HG03354 (cell line): Measurements from ENCODE around the gene ARV1.

Experiments
- ATAC-seq: cut with Tn5 transposase; IDR thresholded peaks from one replicate; pipeline ENCODE4 v1.9.1; 2021; ENCODE audit warnings: mild to moderate bottlenecking; ENCODE audit not compliant: unreplicated experiment, poor library complexity, severe bottlenecking

Gene ARV1

GRCh38 chr1:230978491-230979388 is at the start of gene ARV1, which contains the start of gene TTC13:
ARV1 (plus strand) TSS chr1:230979094; CDS start chr1:230979106, 12 bp downstream.
TTC13 (minus strand) TSS chr1:230978861; CDS start chr1:230978830, 31 bp downstream.
- ATAC-seq: peak; percentile 92

GRCh38 chr1:230930986-230931385 is 47.9 kb upstream of the ARV1 start:
- no peak for ATAC-seq

- ATAC-seq: no peak
Measured at GRCh38 chr1:230935852-230936251, 43.0 kb upstream of the ARV1 start.

- no peak for ATAC-seq
Measured at GRCh38 chr1:230936475-230936874, 42.4 kb upstream of the ARV1 start.

GRCh38 chr1:230937371-230937770 is 41.5 kb upstream of the ARV1 start:
- no peak for ATAC-seq

GRCh38 chr1:230938924-230939368 is 39.9 kb upstream of the ARV1 start:
- ATAC-seq: no peak

- ATAC-seq: no peak
Measured at GRCh38 chr1:230939806-230940489, 38.9 kb upstream of the ARV1 start.

GRCh38 chr1:230940848-230941247 is 38.0 kb upstream of the ARV1 start:
- no peak for ATAC-seq

GRCh38 chr1:230943048-230943593 is 35.8 kb upstream of the ARV1 start:
- ATAC-seq: no peak

- ATAC-seq: no peak
Measured at GRCh38 chr1:230948301-230948700, 30.6 kb upstream of the ARV1 start.

- no peak for ATAC-seq
Measured at GRCh38 chr1:230948903-230949302, 30.0 kb upstream of the ARV1 start.

GRCh38 chr1:230950404-230950803 is 28.5 kb upstream of the ARV1 start:
- no peak for ATAC-seq

- peak; percentile 72 for ATAC-seq
Measured at GRCh38 chr1:230957580-230957989, 21.3 kb upstream of the ARV1 start.

- ATAC-seq: no peak
Measured at GRCh38 chr1:230958370-230958769, 20.5 kb upstream of the ARV1 start.

GRCh38 chr1:230964896-230965295 is 14.0 kb upstream of the ARV1 start:
- ATAC-seq: no peak

GRCh38 chr1:230965535-230965934 is 13.4 kb upstream of the ARV1 start:
- no peak for ATAC-seq

GRCh38 chr1:230966358-230966873 is 12.5 kb upstream of the ARV1 start:
- no peak for ATAC-seq

- no peak for ATAC-seq
Measured at GRCh38 chr1:230970432-230970831, 8.5 kb upstream of the ARV1 start.

- no peak for ATAC-seq
Measured at GRCh38 chr1:230971771-230972170, 7.1 kb upstream of the ARV1 start.

- peak; percentile 81 for ATAC-seq
Measured at GRCh38 chr1:230972855-230973271, 6.0 kb upstream of the ARV1 start.
